Caki2 (cell line): Measurements from ENCODE around the gene NUP160. TPM values are rescaled to one million over a fixed set of nuclear protein-coding genes. Genes with fewer than 3 reads are reported as not detected.
"Not testable (repeated sequence)": the region's sequence is repeated elsewhere in the genome, so short reads cannot be mapped to it uniquely, and the experiment has no call there.

Experiments
- DNase-seq: peaks from one replicate; pipeline ENCODE4 v3.0.0-alpha.2; 2015; ENCODE audit warnings: low read depth
- in situ Hi-C: cut with HindIII; loops from 2 replicates; pipeline ENCODE4 v1.10.0; 2016; ENCODE audit warnings: low sequenced_read_pairs, low pct_unique_long_range_greater_than_20kb, mixed read lengths
- total RNA-seq: library from RNA; depleted of rRNA; stranded (reverse); fragments of >200 nt; shearing (Covaris generic); gene quantifications from 2 replicates; pipeline ENCODE4 v1.2.3, GENCODE V29; 2014; ENCODE audit warnings: low replicate concordance; rRNA removed

The NUP160 gene, protein sequence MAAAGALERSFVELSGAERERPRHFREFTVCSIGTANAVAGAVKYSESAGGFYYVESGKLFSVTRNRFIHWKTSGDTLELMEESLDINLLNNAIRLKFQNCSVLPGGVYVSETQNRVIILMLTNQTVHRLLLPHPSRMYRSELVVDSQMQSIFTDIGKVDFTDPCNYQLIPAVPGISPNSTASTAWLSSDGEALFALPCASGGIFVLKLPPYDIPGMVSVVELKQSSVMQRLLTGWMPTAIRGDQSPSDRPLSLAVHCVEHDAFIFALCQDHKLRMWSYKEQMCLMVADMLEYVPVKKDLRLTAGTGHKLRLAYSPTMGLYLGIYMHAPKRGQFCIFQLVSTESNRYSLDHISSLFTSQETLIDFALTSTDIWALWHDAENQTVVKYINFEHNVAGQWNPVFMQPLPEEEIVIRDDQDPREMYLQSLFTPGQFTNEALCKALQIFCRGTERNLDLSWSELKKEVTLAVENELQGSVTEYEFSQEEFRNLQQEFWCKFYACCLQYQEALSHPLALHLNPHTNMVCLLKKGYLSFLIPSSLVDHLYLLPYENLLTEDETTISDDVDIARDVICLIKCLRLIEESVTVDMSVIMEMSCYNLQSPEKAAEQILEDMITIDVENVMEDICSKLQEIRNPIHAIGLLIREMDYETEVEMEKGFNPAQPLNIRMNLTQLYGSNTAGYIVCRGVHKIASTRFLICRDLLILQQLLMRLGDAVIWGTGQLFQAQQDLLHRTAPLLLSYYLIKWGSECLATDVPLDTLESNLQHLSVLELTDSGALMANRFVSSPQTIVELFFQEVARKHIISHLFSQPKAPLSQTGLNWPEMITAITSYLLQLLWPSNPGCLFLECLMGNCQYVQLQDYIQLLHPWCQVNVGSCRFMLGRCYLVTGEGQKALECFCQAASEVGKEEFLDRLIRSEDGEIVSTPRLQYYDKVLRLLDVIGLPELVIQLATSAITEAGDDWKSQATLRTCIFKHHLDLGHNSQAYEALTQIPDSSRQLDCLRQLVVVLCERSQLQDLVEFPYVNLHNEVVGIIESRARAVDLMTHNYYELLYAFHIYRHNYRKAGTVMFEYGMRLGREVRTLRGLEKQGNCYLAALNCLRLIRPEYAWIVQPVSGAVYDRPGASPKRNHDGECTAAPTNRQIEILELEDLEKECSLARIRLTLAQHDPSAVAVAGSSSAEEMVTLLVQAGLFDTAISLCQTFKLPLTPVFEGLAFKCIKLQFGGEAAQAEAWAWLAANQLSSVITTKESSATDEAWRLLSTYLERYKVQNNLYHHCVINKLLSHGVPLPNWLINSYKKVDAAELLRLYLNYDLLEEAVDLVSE (N-terminal part only)
- total RNA-seq: 15.8 and 23.2 TPM in 2 replicates

DNA sequence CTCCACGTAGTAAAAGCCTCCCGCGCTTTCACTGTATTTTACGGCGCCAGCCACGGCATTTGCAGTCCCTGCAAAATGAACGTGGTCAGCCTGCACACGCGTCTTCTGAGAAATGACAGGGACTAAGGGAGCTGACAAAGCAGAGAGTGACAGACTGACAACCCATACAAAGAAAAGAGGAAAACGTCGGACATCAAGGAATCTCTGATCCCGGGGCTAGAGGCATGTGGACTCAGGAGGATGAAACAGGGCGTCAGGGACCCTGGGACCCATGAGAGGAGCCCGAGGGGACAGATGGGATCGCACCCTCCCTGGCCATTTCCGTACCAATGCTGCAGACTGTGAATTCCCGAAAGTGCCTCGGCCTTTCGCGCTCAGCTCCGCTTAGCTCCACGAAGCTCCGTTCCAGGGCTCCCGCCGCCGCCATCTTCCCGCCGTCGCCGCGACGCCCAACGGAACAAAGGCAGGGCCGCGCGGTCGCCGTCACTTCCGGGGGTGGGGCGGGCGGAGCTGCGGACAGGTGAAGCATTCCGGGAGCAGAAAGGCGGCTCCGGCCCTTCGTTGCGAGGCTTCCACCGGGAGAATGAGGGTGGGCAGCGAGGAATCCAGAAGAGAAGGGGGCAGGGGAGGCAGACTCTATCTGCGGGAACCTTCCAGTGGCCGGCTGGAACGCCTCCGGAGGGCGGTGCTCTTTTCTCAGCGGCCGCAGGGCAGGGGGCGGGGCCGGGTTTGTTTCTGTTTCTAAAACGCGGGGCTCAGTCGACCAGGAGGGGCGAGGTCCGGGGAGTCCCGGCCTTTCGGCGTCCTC lies at the start of gene NUP160:
Gene NUP160, minus strand, starts transcription at position 459 of the 808 bp plus-strand sequence. Its CDS starts 32 bp downstream, at position 427.
- DNase-seq: peak; percentile 74
- in situ Hi-C loops: no loop called here

DNA sequence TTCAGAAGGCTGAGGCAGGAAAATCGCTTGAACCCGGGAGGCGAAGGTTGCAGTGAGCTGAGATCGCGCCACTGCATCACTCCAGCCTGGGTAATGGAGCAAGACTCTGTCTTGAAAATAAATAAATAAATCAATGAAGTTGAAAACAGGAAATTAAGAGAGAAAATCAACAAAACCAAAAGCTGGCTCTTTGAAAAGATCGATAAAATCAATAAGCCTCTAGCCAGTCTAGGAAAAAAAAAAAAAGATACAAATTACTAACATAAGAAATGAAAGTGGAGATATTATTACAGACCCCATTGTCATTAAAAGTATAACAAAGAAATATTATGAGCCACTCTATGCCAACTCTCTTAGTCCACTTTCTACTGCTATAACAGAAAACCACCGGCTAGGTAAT lies 48.0 kb upstream of the NUP160 start:
- in situ Hi-C loops: no loop called here
- DNase-seq: no peak

DNA sequence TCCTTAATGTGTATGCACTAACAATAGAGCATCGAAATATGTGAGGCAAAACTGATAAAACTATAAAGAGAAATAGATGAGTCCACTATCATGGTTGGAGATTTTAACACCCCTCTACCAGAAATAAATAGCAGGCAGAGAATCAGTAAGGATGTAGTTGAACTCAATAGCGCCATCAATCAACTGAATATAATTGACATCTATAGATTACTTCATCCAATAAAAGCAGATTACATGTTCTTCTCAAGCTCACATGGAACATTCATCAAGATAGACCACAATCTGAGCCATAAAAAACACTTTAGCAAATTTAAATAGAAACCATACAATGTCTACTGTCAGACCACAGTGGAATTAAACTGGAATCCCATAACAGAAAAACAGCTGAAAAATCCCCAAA lies 46.9 kb upstream of the NUP160 start:
- no peak for DNase-seq
- in situ Hi-C loops: no loop called here

DNA sequence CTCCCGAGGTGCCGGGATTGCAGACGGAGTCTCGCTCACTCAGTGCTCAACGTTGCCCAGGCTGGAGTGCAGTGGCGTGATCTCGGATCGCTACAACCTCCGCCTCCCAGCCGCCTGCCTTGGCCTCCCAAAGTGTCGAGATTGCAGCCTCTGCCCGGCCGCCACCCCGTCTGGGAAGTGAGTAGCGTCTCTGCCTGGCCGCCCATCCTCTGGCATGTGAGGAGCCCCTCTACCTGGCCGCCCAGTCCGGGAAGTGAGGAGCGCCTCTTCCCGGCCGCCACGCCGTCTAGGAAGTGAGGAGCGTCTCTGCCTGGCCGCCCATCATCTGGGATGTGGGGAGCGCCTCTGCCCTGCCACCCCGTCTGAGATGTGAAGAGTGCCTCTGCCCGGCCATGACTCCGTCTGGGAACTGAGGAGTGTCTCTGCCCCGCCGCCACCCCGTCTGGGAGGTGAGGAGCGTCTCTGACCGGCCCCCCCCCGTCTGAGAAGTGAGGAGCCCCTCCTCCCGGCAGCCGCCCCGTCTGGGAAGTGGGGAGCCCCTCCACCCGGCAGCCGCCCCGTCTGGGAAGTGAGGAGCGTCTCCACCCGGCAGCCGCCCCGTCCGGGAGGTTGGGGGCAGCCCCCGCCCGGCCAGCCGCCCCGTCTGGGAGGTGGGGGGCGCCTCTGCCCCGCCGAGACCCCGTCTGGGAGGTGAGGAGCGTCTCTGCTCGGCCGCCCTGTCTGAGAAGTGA lies 44.6 kb upstream of the NUP160 start:
- in situ Hi-C loops, DNase-seq: not testable (repeated sequence)

DNA sequence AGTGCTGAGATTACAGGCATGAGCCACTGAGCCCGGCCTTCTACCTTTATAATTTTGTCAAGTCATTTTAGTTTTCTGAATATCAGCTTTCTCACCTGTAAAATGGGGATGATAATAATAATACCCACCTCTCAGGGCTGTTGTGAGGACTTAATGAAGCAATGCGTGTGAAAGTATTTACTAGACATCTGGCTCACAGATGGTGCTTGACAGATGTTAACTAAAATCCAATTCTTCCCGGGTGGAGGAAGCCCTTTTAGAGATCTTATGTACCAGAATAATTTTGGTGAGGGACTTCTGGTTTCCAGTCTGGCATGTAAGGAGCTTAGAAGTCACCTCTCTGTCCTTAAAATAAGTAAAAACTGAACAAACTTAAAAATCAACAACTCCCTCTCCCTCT lies 43.7 kb upstream of the NUP160 start:
- in situ Hi-C loops: no loop called here
- DNase-seq: no peak

DNA sequence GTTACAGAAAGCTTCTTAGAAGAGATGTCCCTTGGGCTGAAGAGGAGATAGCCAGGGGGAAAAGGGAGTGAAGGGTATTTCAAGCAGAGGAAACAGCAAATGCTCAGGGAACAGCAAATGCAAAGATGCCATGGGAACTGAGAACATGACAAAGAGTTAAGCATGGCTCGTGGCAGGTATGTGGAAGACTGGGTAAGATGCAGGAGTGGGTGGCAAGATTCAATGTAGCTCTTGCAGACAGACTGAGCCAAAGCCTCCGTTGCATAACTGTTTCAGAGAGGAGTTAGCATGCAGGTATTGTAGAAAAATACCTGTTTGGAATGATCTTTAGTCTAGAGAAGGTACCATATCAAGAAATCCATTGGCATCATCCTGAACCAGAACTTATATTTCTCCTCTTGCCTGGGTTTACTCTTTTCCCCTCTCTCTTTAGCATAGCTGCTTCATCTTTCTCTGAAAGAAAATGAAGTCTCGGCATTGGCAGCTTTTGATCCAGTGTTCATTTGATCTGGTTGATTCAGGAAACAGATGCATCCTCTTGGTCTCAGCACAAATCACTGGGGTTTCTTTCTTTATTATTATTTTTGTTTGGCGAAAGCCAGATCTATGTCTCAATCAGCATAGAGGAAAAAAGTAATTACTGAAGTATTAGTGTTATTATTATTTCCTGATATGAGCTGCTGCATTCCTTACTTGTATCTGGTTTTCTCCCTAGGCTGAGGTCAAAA lies 41.7 kb upstream of the NUP160 start:
- no peak for DNase-seq
- in situ Hi-C loops: no loop called here

DNA sequence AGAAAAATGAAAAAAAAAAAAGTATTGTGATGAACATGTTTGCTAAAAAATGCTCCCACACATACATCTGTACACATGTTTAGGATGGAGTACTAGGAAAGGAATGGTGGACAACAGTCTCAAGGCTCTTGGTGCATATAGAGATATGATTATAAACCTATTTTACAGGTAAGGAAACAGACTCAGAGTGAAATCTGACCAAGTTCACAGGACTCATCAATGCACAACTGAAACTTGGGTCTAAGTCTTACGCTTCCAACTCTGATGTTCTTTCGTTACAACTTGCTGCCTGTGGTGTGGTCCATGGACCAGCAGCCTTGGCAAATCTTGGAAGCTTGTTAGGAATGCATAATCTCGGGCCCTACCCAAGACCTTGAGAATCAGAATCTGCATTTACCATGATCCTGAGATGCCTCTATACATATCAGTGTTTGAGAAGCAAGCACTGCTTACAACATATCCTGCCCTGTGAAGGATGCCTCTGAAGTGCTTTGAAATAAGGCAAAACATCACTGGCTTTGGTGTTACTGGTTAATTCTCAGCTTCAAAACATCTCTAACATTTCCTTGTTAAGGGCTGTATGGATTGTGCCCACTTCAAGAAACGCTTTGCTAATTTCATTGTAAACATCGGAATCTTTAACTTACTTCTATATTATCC lies 39.9 kb upstream of the NUP160 start:
- no peak for DNase-seq
- in situ Hi-C loops: no loop called here

DNA sequence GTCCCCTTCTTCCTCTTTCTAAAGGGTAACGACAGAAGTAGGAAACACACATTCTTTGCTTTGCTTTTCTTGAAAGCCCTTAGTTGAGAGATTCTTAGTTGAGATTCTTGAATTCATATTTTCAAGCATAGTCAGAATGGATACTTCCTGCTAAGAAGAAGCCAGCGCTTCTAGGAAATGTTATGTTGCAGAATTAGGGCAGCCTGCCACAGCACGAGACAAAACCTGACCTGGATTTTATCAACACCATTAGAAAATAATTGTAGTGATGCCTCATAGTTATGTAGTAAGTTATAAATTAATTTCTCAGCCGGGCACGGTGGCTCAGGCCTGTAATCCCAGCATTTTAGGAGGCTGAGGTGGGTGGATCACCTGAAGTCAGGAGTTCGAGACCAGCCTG lies 37.9 kb upstream of the NUP160 start:
- no peak for DNase-seq
- in situ Hi-C loops: no loop called here

DNA sequence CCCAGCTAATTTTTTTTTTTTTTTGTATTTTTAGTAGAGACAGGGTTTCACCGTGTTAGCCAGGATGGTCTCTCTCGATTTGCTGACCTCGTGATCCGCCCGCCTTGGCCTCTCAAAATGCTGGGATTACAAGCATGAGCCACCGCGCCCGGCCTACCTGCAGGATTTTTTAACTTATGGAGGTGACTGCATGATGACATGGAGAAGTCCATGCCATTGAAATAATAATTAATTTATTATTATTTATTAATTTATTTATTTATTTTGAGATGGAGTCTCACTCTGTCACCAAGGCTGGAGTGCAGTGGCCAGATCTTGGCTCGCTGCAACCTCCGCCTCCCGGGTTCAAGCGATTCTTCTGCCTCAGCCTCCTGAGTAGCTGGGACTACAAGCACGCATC lies 34.3 kb upstream of the NUP160 start:
- in situ Hi-C loops: not testable (repeated sequence)

DNA sequence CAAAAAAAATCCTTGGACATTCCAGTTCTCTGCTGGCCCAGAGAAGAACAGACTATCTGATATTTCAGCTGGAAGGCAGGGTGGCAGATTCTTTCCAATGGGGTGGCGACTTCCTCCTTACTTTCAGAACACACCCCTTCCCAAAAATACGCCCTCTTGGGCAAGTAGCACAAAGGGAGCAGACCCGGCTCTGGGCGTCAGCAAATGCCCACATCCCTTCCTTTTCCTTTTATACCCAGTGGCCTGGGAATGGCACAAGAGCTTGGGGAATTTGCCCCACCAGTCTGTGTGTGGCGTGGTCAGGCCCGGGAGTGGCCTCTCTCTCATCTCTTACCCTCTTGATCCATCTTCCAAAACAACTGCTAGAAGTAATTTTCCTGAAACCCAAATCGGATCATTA lies 33.0 kb upstream of the NUP160 start:
- in situ Hi-C loops: no loop called here
- no peak for DNase-seq

More for the DNA sequence above, 34.3 kb upstream of the NUP160 start:
- DNase-seq: not testable (repeated sequence)

DNA sequence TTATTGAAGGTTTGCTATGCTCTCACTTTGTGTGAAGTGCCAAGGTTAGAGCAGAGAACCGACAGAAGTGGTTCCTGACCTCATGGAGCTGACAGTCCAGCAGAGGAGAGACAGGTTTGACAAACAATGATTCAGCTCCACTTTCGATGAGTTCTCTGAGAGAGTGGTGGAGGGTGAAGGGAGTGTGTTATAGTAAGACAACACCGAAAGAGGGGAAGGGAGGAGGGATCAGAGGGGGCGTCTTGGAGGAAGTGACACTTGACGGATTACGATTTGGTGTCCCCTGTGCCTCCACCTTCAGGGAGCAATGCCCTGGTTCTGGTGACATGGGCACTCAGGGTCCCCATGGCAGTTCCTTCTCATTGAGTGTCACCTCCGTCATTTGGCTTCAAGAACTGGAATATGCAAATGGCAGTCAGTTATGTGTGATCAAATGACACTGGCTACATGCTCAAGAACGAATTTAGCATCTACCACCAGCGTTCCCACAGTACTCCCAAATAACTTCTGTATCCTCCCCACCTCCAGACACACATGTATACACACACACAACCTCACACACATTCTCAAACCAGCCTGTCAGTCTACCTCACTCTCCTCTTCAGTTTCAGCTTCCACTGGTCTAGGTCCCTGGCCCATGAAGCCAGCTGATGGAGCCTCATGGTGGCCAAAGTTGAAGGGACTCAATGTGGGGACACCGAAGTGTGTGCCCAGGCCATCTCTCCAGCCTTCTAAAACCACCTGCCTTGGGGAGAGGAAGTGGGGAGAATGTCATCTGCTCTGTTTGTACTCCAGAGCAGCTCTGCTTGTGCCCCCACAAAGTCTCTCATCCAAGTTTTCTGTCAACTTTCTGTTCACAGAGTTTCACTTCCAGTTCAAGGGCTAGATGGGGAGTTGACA lies 31.4 kb upstream of the NUP160 start:
- DNase-seq: no peak
- in situ Hi-C loops: no loop called here

DNA sequence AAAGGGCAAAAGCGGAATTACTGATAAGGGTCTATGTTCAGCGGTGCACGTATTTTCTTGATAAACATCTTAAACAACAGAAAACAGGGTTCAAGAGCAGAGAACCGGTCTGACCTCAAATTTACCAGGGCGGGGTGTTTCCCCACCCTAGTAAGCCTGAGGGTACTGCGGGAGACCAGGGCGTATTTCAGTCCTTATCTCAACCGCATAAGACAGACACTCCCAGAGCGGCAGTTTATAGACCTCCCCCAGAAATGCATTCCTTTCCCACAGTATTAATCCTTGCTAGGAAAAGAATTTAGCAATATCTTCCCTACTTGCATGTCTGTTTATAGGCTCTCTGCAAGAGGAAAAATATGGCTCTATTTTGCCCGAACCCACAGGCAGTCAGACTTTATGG lies 27.7 kb upstream of the NUP160 start:
- in situ Hi-C loops, DNase-seq: not testable (repeated sequence)

DNA sequence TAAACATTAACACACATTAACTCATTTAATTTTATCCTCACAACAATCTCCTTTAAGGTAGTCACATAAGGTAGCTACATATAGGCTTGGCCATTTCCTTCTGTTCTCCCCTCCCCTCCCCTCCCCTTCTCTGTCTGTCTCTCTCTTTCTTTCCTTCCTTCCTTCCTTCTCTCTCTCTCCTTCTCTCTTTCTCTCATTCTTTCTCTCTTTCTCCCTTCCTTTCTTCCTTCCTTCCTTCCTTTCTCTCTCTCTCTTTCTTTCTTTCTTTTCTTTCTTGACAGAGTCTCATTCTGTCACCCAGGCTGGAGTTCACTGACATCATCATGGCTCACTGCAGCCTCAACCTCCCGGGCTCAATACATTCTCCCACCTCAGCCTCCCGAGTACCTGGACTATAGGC lies 22.3 kb upstream of the NUP160 start:
- in situ Hi-C loops: no loop called here
- DNase-seq: no peak

DNA sequence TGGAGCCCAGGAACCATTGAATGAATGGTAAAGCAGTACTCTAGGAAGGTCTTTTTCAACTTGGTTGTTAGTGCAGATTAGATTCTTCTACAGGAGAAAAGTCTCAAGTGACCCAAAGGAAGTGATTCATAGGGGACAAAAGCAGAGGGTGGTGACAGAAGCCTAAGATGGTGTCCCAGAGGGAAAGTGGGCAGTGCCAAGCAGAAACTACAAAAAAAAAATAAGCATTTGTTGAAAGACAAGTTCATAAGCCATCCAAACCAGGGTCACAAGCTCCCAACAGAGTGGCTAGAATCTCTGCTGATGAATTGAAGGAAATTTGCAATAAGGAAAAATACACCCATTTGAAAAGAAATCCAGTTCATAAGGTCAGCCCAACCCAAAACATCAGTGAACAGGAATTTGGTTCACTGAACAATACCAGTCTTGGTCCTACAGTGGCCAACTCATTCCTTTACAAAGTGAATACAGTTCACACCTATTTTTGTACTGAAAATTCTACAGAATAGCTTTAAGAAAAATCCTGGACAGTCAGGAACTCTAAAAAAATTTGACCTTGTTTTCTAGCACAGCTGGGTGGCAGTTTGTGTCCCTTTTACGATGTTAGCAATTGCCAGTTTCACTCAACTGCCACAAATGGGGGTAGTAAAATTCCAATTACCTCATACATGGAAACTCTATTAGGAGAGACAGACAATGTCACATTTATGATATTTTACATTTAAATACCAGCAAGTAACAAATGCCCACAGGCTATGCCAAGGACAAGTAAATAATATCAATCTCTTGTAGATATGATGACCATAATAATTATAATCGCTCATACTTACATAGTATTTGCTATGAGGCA lies 21.6 kb upstream of the NUP160 start:
- in situ Hi-C loops: no loop called here
- no peak for DNase-seq
